Activated CD8-positive, alpha-beta T cell treated with anti-CD3 and anti-CD28 coated beads for 36 hours (primary cell): ENCODE results near the gene PLCG2. TPM values are rescaled to one million over a fixed set of nuclear protein-coding genes. Genes with fewer than 3 reads are reported as not detected.

ENCODE experiments used
- ATAC-seq: fragments of 200-7000 bp; cut with Tn5 transposase; one replicate; pipeline ENCODE4 v1.10.0; 2021; ENCODE audit warnings: mild to moderate bottlenecking, moderate library complexity
- CTCF ChIA-PET: fragments of 350-600 bp; sonication (Branson Sonifier 250); formaldehyde crosslinking; loops from one replicate; lab custom pipeline; 2021; ENCODE audit warnings: antibody characterized with exemption; lab: Charles Lee
- POLR2A ChIA-PET: fragments of 350-600 bp; sonication (Branson Sonifier 250); formaldehyde crosslinking; loops from one replicate; lab custom pipeline; 2021; ENCODE audit warnings: antibody characterized with exemption; lab: Charles Lee
- DNase-seq: peaks from one replicate; pipeline ENCODE4 v3.0.0-alpha.2; 2020
- H3K27ac Mint-ChIP-seq: one replicate; pipeline ENCODE4 v1.8.0; 2021; ENCODE audit warnings: mild to moderate bottlenecking, mixed read lengths
- H3K27me3 Mint-ChIP-seq: one replicate; pipeline ENCODE4 v1.8.0; 2021; ENCODE audit warnings: mixed read lengths
- H3K36me3 Mint-ChIP-seq: one replicate; pipeline ENCODE4 v1.8.0; 2021; ENCODE audit warnings: low read depth, mixed read lengths
- H3K4me1 Mint-ChIP-seq: one replicate; pipeline ENCODE4 v1.8.0; 2021; ENCODE audit warnings: low read depth, mixed read lengths
- H3K4me3 Mint-ChIP-seq: one replicate; pipeline ENCODE4 v1.8.0; 2021; ENCODE audit warnings: mild to moderate bottlenecking, moderate library complexity, mixed read lengths
- H3K9me3 Mint-ChIP-seq: one replicate; pipeline ENCODE4 v1.8.0; 2021; ENCODE audit warnings: mixed read lengths
- CTCF ChIP-seq: fragments of 200-600 bp; IDR thresholded peaks from one replicate; pipeline ENCODE4 v1.8.0; 2022; ENCODE audit warnings: antibody characterized with exemption, mild to moderate bottlenecking
- intact Hi-C: fragments of 100-400 bp; cut with micrococcal nuclease; formaldehyde crosslinking; loops from one replicate; pipeline ENCODE4 v1.10.0; 2022
- total RNA-seq, 2 experiments: library from RNA; stranded (reverse); gene quantifications; one replicate each; pipeline ENCODE4 v1.2.3, GENCODE V29; 2021

The PLCG2 gene
- total RNA-seq, 2 experiments from 2014 or later, result 12.7 to 13.7 TPM

- H3K4me3 Mint-ChIP-seq, result no peak overlapping the region
Observed at GRCh38 chr16:81937305-81938038, 158.4 kb downstream of the PLCG2 start.

GRCh38 chr16:81938326-81939163, 159.5 kb downstream of the PLCG2 start:
- no peak overlapping the region for H3K27ac Mint-ChIP-seq
- ChIA-PET CTCF (interaction anchor here (1.4 kb wide), 1 partner anchor 292 kb away, joined by 3 read pairs; no protein-coding TSS in a partner anchor), POLR2A (no interaction called here)
- no peak overlapping the region for H3K4me3 Mint-ChIP-seq
- no peaks in the 10 kb centered on the region for H3K36me3 Mint-ChIP-seq
- H3K9me3 Mint-ChIP-seq, result no peaks in the 10 kb centered on the region
- H3K4me1 Mint-ChIP-seq, result no peaks in the 10 kb centered on the region
- intact Hi-C loops, result no loop called here
- DNase-seq (no peak), ATAC-seq (no peak)
- no peaks in the 10 kb centered on the region for H3K27me3 Mint-ChIP-seq
- TF ChIP-seq CTCF, result no peak

More at GRCh38 chr16:81937305-81938038, 158.4 kb downstream of the PLCG2 start:
- no peaks in the 10 kb centered on the region for H3K9me3 Mint-ChIP-seq
- TF ChIP-seq CTCF, result no peak
- no peaks in the 10 kb centered on the region for H3K4me1 Mint-ChIP-seq
- intact Hi-C loops, result no loop called here
- no peaks in the 10 kb centered on the region for H3K27me3 Mint-ChIP-seq
- H3K27ac Mint-ChIP-seq, result no peak overlapping the region
- H3K36me3 Mint-ChIP-seq, result no peaks in the 10 kb centered on the region
- ChIA-PET POLR2A (no interaction called here), CTCF (no interaction called here)
- no peak for ATAC-seq
- DNase-seq, result no peak

- Mint-ChIP-seq H3K27ac (no peak overlapping the region), H3K4me1 (no peaks in the 10 kb centered on the region), H3K4me3 (no peak overlapping the region), H3K36me3 (no peaks in the 10 kb centered on the region), H3K9me3 (no peaks in the 10 kb centered on the region), H3K27me3 (no peaks in the 10 kb centered on the region)
- DNase-seq (no peak), ATAC-seq (no peak)
- no peak for TF ChIP-seq CTCF
- ChIA-PET CTCF (interaction anchor here (1.4 kb wide), 1 partner anchor 291 kb away, joined by 3 read pairs; no protein-coding TSS in a partner anchor), POLR2A (no interaction called here)
- intact Hi-C loops, result loop anchor here (10.0 kb wide), 1 partner anchor 295 kb away; no protein-coding TSS in a partner anchor
Observed at GRCh38 chr16:81939164-81940056, 160.3 kb downstream of the PLCG2 start.

GRCh38 chr16:81940781-81941560, 161.9 kb downstream of the PLCG2 start:
- POLR2A ChIA-PET, result no interaction called here
- no peaks in the 10 kb centered on the region for H3K9me3 Mint-ChIP-seq
- no peaks in the 10 kb centered on the region for H3K4me1 Mint-ChIP-seq
- TF ChIP-seq CTCF, result peak; percentile 50
- H3K36me3 Mint-ChIP-seq, result no peaks in the 10 kb centered on the region
- no peak overlapping the region for H3K27ac Mint-ChIP-seq
- ATAC-seq (no peak), DNase-seq (peak; percentile 7)
- CTCF ChIA-PET, result interaction anchor here (0.8 to 2.1 kb wide), 7 partner anchors 10 to 294 kb away, joined by 3 to 8 read pairs (median 3); no protein-coding TSS in a partner anchor
- intact Hi-C loops, result loop anchor here (10.0 kb wide), 1 partner anchor 294 kb away; no protein-coding TSS in a partner anchor
- H3K27me3 Mint-ChIP-seq, result no peaks in the 10 kb centered on the region
- no peak overlapping the region for H3K4me3 Mint-ChIP-seq
